SK-N-SH (cell line): Measurements from ENCODE around the gene ZNF746.

Experiments
- EP300 ChIP-seq, 2 experiments: IDR thresholded peaks; 2 replicates each; pipeline versions ENCODE4 v1.4.0 to v1.6.1; 2012; ENCODE audit warnings: borderline replicate concordance in 1 of 2, low read depth in 1 of 2, low read length in 1 of 2
- FOSL2 ChIP-seq: IDR thresholded peaks from 2 replicates; pipeline ENCODE4 v1.4.0; 2012; ENCODE audit warnings: low read depth, mild to moderate bottlenecking, moderate library complexity, borderline replicate concordance
- JUND ChIP-seq: IDR thresholded peaks from 2 replicates; pipeline ENCODE4 v1.4.0; 2012
- NRF1 ChIP-seq: IDR thresholded peaks from 2 replicates; pipeline ENCODE4 v1.6.1; 2012; ENCODE audit warnings: low read depth, mild to moderate bottlenecking, low read length
- POLR2AphosphoS5 ChIP-seq: IDR thresholded peaks from 2 replicates; pipeline ENCODE4 v1.6.1; 2012; ENCODE audit warnings: low read depth, low read length
- RAD21 ChIP-seq: IDR thresholded peaks from 2 replicates; pipeline ENCODE4 v1.6.1; 2012; ENCODE audit warnings: mild to moderate bottlenecking, low read length
- RXRA ChIP-seq: IDR thresholded peaks from 2 replicates; pipeline ENCODE4 v1.4.0; 2012; ENCODE audit warnings: low read depth, mild to moderate bottlenecking, borderline replicate concordance
- TCF12 ChIP-seq: IDR thresholded peaks from 2 replicates; pipeline ENCODE4 v1.4.0; 2012
- YY1 ChIP-seq: IDR thresholded peaks from 2 replicates; pipeline ENCODE4 v1.4.0; 2012; ENCODE audit warnings: low read depth, mild to moderate bottlenecking
- TF ChIP-seq, protein P1 (sequence below): fragments of 200-600 bp; sonication (generic); IDR thresholded peaks from 2 replicates; pipeline ENCODE4 v1.6.1; 2017; ENCODE audit warnings: antibody characterized with exemption, mild to moderate bottlenecking, moderate library complexity
- TF ChIP-seq, protein P2 (sequence below): fragments of 150-350 bp; IDR thresholded peaks from 2 replicates; pipeline ENCODE4 v1.6.1; 2017; ENCODE audit warnings: antibody characterized with exemption, low read length, low read depth, borderline replicate concordance

DNA sequence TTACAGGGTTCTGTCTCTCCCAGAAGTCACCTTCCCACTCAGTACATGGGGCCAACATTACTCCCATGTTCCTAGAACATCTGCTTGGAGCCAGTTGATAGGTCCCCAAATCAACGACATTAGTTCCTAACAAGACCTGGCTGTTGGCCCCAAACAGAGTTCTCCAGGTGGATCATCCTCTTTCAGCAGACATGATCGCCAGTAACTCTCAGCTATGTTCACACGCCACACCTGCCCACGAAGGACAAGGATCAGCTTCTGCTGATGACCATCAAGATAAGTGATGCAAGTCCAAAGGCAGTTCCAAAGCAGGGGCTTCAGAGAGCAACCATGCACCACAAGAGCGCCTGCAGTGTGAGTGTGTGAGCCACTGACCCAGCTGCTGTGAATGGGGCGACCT is 47.7 kb downstream of the ZNF746 start:
- TF ChIP-seq EP300 (IDR thresholded peaks at IDR 0.05; ENCODE audit: borderline replicate concordance in 1 of 2, low read depth in 1 of 2, low read length in 1 of 2) (no peak), POLR2AphosphoS5 (no peak), JUND (no peak), RAD21 (no peak), FOSL2 (no peak), YY1 (no peak), TCF12 (no peak), NRF1 (no peak), RXRA (no peak)
- TF ChIP-seq, protein P1, sequence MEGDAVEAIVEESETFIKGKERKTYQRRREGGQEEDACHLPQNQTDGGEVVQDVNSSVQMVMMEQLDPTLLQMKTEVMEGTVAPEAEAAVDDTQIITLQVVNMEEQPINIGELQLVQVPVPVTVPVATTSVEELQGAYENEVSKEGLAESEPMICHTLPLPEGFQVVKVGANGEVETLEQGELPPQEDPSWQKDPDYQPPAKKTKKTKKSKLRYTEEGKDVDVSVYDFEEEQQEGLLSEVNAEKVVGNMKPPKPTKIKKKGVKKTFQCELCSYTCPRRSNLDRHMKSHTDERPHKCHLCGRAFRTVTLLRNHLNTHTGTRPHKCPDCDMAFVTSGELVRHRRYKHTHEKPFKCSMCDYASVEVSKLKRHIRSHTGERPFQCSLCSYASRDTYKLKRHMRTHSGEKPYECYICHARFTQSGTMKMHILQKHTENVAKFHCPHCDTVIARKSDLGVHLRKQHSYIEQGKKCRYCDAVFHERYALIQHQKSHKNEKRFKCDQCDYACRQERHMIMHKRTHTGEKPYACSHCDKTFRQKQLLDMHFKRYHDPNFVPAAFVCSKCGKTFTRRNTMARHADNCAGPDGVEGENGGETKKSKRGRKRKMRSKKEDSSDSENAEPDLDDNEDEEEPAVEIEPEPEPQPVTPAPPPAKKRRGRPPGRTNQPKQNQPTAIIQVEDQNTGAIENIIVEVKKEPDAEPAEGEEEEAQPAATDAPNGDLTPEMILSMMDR = no peak
- TF ChIP-seq, protein P2, sequence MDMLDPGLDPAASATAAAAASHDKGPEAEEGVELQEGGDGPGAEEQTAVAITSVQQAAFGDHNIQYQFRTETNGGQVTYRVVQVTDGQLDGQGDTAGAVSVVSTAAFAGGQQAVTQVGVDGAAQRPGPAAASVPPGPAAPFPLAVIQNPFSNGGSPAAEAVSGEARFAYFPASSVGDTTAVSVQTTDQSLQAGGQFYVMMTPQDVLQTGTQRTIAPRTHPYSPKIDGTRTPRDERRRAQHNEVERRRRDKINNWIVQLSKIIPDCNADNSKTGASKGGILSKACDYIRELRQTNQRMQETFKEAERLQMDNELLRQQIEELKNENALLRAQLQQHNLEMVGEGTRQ = no peak
